Amniotic stem cell (primary cell): Measurements from ENCODE around the gene NPRL2.
"Not testable (repeated sequence)": the region's sequence is repeated elsewhere in the genome, so short reads cannot be mapped to it uniquely, and the experiment has no call there.

Experiments used
- DNase-seq: peaks from one replicate; lab custom pipeline; 2025; lab: John Stamatoyannopoulos, UW

NPRL2 gene

DNA sequence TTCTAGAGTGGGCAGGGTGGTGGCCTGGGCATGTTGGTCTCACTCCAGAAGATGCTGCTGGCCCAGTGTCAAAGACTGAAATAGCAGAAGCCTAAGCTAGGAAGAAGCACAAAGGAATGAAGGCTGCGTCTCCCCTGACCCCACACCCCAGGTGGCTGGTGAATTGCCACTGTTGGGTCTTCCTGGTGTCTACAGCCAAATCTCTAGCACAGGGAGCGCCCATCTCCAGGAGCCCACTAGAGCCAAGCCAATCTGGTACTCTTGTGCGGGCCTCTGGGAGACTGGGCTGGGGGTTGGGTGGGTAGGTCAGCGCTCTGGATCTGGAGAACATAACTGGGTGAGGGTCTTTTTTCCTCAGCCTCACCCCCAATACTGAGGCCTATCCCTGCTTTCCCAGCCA, 23.4 kb downstream of the NPRL2 start:
- DNase-seq, result no peak

GRCh38 chr3:50326182-50326541, 24.4 kb downstream of the NPRL2 start:
- DNase-seq, result no peak

GRCh38 chr3:50325497-50326181, 24.9 kb downstream of the NPRL2 start:
- DNase-seq, result no peak

- DNase-seq, result no peak
Measured at GRCh38 chr3:50325113-50325480, 25.5 kb downstream of the NPRL2 start.

GRCh38 chr3:50324351-50325112, 26.0 kb downstream of the NPRL2 start:
- peak; percentile 37 for DNase-seq

DNA sequence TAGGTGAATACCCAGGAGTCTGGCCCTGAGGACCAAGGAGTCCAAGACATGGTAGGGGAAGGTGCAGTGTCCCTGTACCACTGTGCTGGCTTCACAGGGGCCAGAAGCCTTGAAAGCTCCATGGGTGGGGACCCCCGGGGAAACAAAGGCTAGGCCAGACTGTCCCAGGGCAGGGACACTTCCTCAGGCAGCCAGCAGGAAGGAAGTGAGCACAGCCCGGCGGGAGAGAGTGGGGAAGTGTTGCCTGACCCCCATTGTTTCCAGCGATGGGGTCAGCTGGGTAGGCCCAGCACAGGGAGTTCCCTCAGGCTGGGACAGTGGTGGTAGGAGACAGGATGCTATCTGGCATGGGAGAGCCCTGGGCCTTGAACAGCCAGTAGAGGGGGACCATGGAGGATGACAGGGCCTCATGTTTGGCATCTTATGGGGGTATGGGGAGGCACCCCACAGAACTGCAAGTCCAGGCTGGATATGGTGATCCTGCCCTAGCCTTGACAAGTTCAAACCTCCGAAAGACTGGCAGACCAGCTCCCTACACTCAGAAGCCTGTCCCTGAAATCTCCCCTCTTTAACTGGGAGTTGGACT, 26.9 kb downstream of the NPRL2 start:
- no peak for DNase-seq

- no peak for DNase-seq
Measured at GRCh38 chr3:50323092-50323600, 27.4 kb downstream of the NPRL2 start.

DNA sequence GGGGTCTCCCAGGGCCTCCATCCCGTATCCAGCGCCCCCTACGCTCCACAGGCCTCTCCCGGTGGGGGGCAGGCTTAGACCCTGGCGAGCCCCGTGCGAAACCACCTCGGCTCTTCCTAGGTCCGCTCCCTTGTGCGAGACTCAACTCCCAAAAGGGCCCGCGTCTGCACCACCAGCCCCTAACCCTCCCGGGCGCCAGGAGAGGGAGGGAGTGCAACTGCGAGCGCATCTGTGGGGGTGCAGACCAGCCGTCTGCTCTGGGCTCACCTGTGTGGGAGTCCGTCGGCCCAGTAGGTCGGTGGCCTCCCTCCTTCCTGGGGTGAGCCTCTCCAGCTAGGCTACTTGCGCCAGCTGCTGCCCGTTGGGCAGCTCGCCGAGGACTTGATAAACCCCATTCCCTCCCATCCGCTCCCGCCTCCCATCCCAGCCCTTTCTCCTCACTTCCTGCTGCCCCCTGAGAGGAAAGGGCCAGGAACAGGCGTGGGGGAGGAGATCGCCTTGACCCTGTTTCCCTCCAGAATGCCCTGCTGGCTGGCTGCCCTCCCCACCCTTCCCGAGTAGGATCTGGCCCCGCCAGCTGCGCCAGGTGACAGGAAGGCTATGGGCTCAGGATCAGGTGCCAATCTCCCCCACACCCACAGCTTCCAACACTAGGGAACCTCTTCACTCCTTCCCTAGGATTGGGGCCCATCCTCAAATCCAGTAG, 28.0 kb downstream of the NPRL2 start, which contains the start of gene HYAL2:
TSS of gene HYAL2 (minus strand) at position 360 of the 706 bp plus-strand sequence. CDS start 2,256 bp downstream, outside the sequence.
- DNase-seq, result no peak

DNA sequence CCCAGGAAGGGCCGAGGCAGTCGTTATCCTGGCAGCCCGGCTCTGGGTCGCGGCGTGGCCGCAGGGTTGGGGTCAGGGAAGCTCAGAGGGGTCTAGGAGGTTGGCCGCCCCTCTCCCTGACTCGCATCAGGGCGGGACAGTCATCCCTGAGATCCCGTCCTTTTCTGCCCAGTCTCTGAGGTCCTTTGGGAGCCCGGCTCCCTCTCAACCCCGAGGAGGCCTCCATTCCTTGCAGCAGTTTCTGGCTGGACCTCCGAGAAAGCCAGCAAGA, 28.5 kb downstream of the NPRL2 start:
- no peak for DNase-seq

DNA sequence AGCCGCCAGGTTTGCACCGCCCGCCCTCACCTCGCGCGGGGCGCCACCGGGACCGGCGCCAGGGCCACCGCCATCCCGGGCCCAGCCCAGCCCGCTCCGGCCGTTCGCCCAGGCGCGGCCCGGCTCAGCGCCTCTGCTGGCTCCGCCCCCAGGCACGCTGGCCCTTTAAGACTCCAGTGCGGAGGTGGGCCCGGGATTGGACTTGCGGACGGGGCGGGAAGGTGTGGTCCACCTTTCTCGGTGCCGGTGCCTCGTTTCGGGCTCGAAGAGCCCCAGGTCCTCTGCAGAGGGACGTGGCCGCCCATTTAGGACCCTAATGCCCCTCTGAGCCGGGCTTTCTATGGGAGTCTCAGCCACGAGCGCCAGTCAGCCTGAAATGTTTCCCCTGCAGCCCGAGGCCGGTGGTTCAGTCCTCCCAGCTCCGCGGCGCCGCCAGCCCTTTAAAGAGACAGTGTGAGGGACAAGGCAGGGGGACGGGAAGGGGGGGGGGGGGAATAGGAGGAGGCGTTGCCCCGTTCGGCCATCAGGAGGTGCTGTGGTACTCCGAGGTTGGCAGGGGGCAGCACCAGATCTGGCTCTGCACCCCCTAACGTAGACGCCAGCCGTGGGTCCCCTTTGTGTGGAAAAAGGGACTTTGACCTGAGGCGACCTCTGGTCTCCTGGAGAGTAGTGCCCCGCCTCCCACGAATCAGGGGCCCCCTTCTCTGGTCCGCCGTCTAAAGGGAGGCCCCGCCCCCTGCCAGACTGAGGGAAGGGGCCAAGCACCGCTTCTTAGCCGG, 29.1 kb downstream of the NPRL2 start:
- DNase-seq, result peak; percentile 81

GRCh38 chr3:50320853-50321335, 29.7 kb downstream of the NPRL2 start:
- DNase-seq, result peak; percentile 14

DNA sequence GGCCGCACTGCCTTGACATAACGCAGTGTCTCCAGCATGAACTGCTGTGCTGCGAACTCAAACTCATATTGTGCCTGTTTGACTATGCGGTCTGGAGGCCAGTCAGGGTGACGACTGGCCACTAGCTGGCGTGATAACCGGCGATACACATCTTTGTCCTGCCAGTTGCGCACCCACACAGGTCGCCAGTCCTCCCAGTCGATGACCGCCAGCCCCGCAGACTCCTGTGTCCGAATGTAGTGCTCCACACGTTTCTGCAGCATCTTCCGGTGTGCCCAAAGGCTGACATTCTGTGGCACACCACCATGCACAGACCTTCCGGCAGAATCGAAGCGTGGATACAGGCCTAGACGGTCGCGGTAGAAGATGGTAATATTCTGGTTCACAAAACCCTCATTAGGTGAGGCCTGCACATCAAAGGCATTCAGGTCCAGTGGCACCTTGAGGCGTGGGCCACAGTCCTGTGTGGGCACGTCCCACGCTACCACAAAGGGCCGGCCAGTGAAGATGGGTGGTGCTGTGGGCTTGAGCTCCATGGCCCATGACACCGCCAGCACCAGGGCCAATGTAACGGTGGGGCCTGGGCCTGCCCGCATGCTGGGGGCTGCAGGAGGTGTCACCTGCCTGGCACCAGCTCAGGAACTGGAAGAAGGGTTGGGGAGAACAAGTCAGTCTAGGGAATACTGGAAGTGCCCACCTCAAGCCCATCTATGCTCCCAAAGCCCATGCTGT, 30.5 kb downstream of the NPRL2 start:
- DNase-seq, result no peak

GRCh38 chr3:50319181-50319893, 31.2 kb downstream of the NPRL2 start:
- no peak for DNase-seq

GRCh38 chr3:50318615-50319014, 32.0 kb downstream of the NPRL2 start:
- no peak for DNase-seq

DNA sequence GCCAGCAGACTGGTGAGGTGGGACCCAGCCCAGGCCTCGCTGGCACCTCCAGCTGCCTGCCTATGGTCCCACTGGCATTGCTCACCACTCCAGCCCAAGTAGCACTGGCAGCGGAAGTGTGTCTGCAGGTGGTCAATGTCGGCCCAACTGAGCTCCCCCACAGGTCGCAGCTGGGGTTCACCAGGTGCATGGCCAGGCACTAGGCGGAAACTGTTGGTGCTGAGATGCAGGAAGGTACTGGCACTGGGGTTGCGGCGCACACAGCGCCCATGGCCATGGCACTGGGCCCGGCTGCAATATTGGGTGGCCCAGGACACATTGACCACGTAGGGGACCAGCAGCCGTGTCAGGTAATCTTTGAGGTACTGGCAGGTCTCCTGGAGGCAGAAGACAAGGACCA, 32.4 kb downstream of the NPRL2 start:
- no peak for DNase-seq

GRCh38 chr3:50317300-50317699, 33.3 kb downstream of the NPRL2 start:
- DNase-seq, result no peak

DNA sequence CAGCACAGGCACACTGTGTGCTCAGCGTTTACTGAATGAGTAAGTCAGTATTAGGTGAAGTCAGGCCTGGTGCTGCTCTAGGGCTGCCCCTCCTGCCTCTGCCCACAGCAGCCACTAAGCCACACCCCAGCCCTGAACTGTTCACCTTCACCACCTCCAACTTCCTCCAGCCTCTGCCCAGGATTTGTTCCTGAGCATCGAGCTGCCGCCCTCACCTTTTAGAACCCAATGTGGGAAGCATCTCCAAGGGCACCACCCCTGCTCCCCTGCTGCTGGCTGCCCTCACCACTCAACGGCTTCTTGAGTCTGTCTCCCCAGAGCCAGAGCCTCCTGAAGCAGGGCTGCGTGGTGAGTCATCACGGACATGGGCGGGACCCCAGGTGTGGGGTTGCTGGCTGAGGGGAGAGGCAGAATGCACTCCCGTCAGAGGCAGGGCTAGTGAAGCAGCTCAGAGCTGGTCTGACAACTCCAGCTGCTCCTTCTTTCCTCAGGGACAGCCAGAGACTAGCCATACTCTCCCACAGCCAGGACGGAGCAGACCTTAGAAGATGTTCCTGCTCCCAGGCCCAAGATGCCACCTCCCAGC, 33.8 kb downstream of the NPRL2 start:
- DNase-seq, result no peak

- no peak for DNase-seq
Measured at GRCh38 chr3:50314816-50315215, 35.8 kb downstream of the NPRL2 start.

DNA sequence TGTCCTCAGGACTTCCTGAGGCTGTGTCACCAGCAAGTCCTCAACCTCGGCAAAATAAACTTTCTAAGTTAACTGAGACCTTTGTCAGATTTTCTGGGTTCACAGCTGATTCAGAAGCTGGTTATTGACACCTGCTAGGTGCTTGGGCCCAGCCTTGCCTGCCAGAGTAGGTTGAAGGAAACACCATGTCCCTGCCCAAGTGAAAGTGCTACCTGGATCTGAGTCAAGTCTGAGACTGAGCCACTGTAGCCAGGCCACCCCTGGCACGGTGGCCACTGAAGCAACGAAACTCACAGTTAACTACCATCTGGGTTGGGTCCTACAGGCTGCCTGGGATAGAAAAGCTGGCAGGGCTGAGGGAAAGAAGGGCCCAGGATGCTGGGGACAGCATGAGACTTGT, 36.2 kb downstream of the NPRL2 start:
- no peak for DNase-seq

DNA sequence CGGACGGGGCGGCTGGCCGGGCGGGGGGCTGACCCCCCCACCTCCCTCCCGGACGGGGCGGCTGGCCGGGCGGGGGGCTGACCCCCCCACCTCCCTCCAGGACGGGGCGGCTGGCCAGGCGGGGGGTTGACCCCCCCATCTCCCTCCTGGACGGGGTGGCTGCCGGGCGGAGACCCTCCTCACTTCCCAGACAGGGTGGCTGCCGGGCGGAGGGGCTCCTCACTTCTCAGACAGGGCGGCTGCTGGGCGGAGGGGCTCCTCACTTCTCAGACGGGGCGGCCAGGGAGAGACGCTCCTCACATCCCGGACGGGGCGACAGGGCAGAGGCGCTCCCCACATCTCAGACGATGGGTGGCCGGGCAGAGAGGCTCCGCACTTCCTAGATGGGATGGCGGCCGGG, 38.5 kb downstream of the NPRL2 start:
- DNase-seq, result not testable (repeated sequence)
